ENCODE results near the gene TAF1B. TPM values are rescaled to one million over a fixed set of nuclear protein-coding genes. Genes with fewer than 3 reads are reported as not detected.
A peak's percentile ranks its signal among the peaks of the same experiment; 100 is the strongest.

Gene TAF1B
- total RNA-seq, 1 donor from 2014 or later = 22.9 TPM

DNA sequence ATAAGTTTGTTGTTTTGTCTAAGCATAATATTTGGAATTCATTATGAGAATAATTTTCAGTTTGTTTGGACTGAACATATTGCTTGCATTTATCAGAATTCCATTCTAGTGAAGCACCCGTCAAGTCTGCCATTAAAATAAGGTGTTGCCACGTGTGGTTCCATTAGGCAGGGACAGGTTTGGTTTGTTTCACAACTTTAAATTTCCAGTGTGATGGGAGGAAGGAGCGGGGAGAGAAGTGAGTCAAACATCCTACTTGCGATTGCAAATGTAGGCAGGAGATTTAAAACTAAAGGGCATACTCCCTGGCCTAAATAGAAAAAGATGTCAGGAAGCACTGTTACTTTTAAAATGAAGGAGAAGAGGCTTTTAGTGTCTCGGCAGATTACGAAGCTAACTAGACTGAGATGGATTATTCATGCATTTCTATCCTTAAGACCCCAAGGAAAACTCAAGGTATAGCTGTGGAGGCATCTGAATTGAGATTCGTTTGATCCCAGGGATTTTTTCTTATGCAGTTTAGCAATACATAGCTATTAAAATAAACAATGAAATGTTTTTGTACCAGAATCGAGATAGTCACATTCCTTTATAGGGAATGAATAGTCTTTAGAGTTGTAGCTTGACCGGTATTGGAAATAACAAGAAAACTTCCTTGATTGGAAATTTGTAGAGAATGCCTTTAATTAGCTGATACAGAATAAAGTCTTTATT lies 128.0 kb downstream of the TAF1B start:
- no peaks in the 10 kb centered on the region for H3K36me3 ChIP-seq
- intact Hi-C loops (cut with DNase I) = no loop called here
- no peaks in the 10 kb centered on the region for H3K27me3 ChIP-seq (ENCODE audit: low read depth)
- no peak for ATAC-seq
- H3K4me3 ChIP-seq = no peak overlapping the region
- H3K27ac ChIP-seq = no peak overlapping the region
- no peak for DNase-seq
- TF ChIP-seq, protein P1, sequence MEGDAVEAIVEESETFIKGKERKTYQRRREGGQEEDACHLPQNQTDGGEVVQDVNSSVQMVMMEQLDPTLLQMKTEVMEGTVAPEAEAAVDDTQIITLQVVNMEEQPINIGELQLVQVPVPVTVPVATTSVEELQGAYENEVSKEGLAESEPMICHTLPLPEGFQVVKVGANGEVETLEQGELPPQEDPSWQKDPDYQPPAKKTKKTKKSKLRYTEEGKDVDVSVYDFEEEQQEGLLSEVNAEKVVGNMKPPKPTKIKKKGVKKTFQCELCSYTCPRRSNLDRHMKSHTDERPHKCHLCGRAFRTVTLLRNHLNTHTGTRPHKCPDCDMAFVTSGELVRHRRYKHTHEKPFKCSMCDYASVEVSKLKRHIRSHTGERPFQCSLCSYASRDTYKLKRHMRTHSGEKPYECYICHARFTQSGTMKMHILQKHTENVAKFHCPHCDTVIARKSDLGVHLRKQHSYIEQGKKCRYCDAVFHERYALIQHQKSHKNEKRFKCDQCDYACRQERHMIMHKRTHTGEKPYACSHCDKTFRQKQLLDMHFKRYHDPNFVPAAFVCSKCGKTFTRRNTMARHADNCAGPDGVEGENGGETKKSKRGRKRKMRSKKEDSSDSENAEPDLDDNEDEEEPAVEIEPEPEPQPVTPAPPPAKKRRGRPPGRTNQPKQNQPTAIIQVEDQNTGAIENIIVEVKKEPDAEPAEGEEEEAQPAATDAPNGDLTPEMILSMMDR (IDR thresholded peaks at IDR 0.05) = no peak
- peaks cover 51% of the 10 kb centered on the region for H3K4me1 ChIP-seq
- no peaks in the 10 kb centered on the region for H3K9me3 ChIP-seq

DNA sequence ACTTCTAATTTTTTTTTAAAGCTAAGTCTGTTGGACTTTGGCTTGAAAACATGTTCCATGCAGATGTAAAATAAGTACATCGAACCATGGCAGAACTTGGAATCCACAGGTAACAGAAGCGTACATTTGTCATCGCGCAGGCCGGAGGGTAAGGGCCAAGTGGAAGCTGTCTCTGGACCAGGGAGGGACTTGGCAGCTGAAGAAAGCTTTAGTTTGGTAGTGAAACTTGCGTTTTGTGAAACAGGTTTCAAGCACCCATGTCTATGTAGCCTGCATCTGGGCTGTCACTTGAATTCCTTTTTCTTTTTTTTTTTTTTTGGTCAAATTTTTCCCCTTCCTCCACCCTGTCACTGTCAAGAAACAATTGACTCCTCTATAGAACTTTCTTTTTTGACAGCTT lies 128.6 kb downstream of the TAF1B start:
- no peak overlapping the region for H3K27ac ChIP-seq
- H3K9me3 ChIP-seq = no peaks in the 10 kb centered on the region
- TF ChIP-seq, protein P1 (IDR thresholded peaks at IDR 0.05) = no peak
- peaks cover 53% of the 10 kb centered on the region for H3K4me1 ChIP-seq
- intact Hi-C loops (cut with DNase I) = no loop called here
- ATAC-seq = no peak
- H3K36me3 ChIP-seq = no peaks in the 10 kb centered on the region
- H3K27me3 ChIP-seq (ENCODE audit: low read depth) = no peaks in the 10 kb centered on the region
- no peak overlapping the region for H3K4me3 ChIP-seq
- no peak for DNase-seq

DNA sequence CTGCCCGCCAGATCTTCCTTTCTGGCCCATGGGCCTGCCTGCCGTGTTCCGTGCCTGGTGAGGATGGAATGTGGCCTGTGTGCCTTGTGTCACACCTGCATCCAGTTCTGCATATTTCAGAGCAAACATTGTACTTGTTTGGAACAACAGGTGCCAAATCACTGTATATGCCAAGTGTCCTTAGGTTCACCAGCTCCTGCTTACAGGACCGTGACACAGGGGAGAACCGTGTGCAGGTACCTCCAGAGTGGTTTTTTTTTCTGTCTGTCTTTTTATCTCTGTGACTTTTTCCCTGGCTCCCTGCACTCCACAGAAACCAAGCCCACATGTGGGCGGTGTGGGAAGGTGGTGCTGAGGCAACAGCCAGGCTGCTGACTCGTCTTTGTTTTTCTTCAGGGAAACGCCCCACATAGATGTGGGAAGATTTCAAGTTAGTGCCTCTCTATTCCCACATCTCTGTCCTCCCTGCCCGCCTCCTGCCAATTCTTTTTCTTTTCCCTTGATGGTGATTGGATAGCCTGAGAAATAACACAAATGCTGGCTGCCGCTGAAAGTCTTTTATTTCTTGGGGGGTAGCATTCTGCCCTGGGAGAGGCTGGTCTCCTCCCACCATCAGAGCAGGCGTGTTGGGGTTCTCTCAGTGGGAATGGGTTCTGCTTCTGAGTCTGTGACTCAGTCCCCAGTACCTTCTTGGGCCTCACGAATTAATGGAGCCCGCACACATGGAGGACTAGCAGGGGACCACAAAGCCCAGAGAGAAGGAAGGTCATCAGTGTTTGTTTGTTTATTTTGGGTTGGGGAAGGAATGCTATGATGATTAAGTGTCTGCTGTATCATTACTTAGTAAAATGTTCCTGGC lies 129.6 kb downstream of the TAF1B start:
- H3K9me3 ChIP-seq = no peaks in the 10 kb centered on the region
- no peak overlapping the region for H3K27ac ChIP-seq
- H3K36me3 ChIP-seq = no peaks in the 10 kb centered on the region
- TF ChIP-seq, protein P1 (IDR thresholded peaks at IDR 0.05) = no peak
- no peaks in the 10 kb centered on the region for H3K27me3 ChIP-seq (ENCODE audit: low read depth)
- no peak overlapping the region for H3K4me3 ChIP-seq
- peaks cover 53% of the 10 kb centered on the region for H3K4me1 ChIP-seq
- intact Hi-C loops (cut with DNase I) = no loop called here
- ATAC-seq (no peak), DNase-seq (no peak)

DNA sequence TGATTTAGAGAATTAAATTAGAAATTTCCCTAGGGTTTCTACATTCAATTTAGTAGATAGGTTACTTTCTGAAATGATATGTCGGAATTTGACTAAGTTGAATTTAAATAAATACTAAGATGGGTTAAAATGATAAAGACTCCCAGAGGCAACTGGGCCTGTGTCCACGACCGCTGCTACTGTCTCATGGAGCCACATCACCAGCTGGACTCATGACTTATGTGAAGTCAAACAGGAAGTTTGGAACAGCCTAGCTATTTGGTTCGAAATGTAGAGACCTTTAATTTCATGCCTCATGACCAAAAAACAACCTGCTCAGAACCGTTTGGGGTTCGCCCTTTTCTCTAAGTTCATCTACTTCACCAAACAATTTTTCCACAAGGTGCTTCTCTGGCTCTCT lies 130.4 kb downstream of the TAF1B start:
- H3K9me3 ChIP-seq = no peaks in the 10 kb centered on the region
- no peak for ATAC-seq
- H3K4me3 ChIP-seq = no peak overlapping the region
- DNase-seq = no peak
- H3K27me3 ChIP-seq (ENCODE audit: low read depth) = no peaks in the 10 kb centered on the region
- H3K36me3 ChIP-seq = no peaks in the 10 kb centered on the region
- TF ChIP-seq, protein P1 (IDR thresholded peaks at IDR 0.05) = no peak
- H3K4me1 ChIP-seq = peaks cover 46% of the 10 kb centered on the region
- intact Hi-C loops (cut with DNase I) = no loop called here
- H3K27ac ChIP-seq = no peak overlapping the region

DNA sequence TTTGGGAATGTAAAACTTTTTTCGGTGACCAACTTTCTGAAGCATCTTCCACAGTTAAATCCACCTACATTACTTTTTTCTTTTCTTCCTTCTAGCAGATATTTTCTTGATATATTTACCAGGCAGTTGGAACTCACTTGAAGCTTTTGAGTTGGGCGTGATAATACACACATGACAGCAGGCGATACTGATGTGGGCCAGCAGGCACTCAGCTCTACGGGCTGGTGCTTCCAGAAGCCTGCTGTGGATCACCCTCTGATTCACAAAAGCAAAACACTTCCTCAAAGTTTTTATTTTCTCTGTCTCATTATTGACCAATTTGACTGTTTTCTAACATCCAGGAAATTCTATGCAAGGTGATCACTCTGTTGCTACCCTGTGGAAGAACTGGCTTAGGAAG lies 131.1 kb downstream of the TAF1B start:
- Histone ChIP-seq H3K27ac (no peak overlapping the region), H3K27me3 (ENCODE audit: low read depth) (no peaks in the 10 kb centered on the region), H3K9me3 (no peaks in the 10 kb centered on the region), H3K4me3 (no peak overlapping the region), H3K36me3 (no peaks in the 10 kb centered on the region), H3K4me1 (peaks cover 44% of the 10 kb centered on the region)
- TF ChIP-seq, protein P1 (IDR thresholded peaks at IDR 0.05) = no peak
- DNase-seq = no peak
- intact Hi-C loops (cut with DNase I) = no loop called here
- peak in 1 of 2 donors; percentile 54 for ATAC-seq
